Small intestine (tissue), 7 donors: ENCODE measurements around the gene COL5A1. TPM values are rescaled to one million over a fixed set of nuclear protein-coding genes. Genes with fewer than 3 reads are reported as not detected.

ENCODE experiments used
- DNase-seq, 2 donors: peaks; one replicate each; pipeline versions ENCODE4 v3.0.0 to v3.0.0-alpha.2; 2013
- FAIRE-seq: peaks from 2 replicates; lab custom pipeline; 2012; peaks lifted over from hg19 to GRCh38; lab: Jason Lieb, UNC
- H3K27ac ChIP-seq, 3 donors: one replicate each; pipeline ENCODE4 v1.5.1; 2013; ENCODE audit warnings: low read length in 2 of 3, mild to moderate bottlenecking in 2 of 3, control low read depth in 1 of 3, inconsistent platforms in 1 of 3, low read depth in 1 of 3, moderate library complexity in 1 of 3
- H3K27me3 ChIP-seq, 3 donors: one replicate each; pipeline ENCODE4 v1.6.1; 2013; ENCODE audit warnings: low read length in 3 of 3, inconsistent platforms in 1 of 3; ENCODE audit not compliant: control insufficient read depth in 3 of 3, insufficient read depth in 3 of 3
- H3K36me3 ChIP-seq, 3 donors: one replicate each; pipeline ENCODE4 v1.6.1; 2013; ENCODE audit warnings: low read length in 3 of 3, inconsistent platforms in 1 of 3, low read depth in 1 of 3, mild to moderate bottlenecking in 1 of 3, moderate library complexity in 1 of 3; ENCODE audit not compliant: control insufficient read depth in 3 of 3, insufficient read depth in 2 of 3
- H3K4me1 ChIP-seq, 3 donors: one replicate each; pipeline ENCODE4 v1.6.1; 2013; ENCODE audit warnings: low read length in 2 of 3, inconsistent platforms in 1 of 3, low read depth in 1 of 3, mild to moderate bottlenecking in 1 of 3, moderate library complexity in 1 of 3; ENCODE audit not compliant: control insufficient read depth in 3 of 3, insufficient read depth in 2 of 3
- H3K4me3 ChIP-seq, 3 donors: one replicate each; pipeline ENCODE4 v1.5.1; 2013; ENCODE audit warnings: low read length in 3 of 3, control low read depth in 1 of 3, inconsistent platforms in 1 of 3, low read depth in 1 of 3, mild to moderate bottlenecking in 1 of 3, moderate library complexity in 1 of 3
- H3K9me3 ChIP-seq, 2 donors: one replicate each; pipeline ENCODE4 v1.6.1; 2013; ENCODE audit warnings: low read depth in 1 of 2, low read length in 1 of 2; ENCODE audit not compliant: control insufficient read depth in 2 of 2, insufficient read depth in 1 of 2
- WGBS, 3 donors: extraction: QIAGEN DNeasy Blood & Tissue Kit; methylation state at CpG; one replicate each; pipeline ENCODE4 v1.1.7; 2013; 5-methylcytosine and 5-hydroxymethylcytosine counted together
- polyA plus RNA-seq, 4 donors: library from polyadenylated mRNA; stranded (reverse) in 3 of 4; unstranded in 1 of 4; fragments of 200-250 nt in 3 of 4; fragments of 120-200 nt in 1 of 4; gene quantifications; one replicate each; pipeline versions ENCODE4 v1.2.1 to v1.2.3, GENCODE V29; 2013
- donor health status: healthy with polysubstance abuse.
- donor health status: control.
- donor health status: control.
- donor health status: Bipolar disorder and iron deficiency.
- donor health status: healthy.

The COL5A1 gene
- polyA plus RNA-seq, 4 donors = 0.22 to 54.0 (median 5.4) TPM

DNA sequence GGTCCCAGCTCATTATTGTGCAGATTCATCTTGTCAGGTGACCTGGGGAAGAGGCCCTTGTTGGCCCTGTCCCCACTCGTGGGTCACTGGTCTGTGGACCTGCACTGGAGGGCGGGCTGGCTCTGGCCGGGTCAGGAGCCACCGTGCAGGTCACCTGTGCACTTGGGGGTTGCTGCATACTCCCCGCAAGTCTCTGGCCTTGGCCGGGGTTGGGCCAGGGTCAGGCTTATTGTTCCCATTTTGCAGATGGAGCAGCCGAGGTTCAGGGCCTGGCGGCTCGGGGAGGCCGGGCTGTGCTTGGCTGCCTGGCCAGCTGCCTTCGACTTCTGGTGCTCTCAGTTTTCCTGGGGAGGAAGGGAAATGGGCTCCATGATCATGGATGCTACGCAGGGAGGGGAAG, 130.7 kb downstream of the COL5A1 start:
- H3K9me3 ChIP-seq = no peaks in the 10 kb centered on the region
- no peak overlapping the region for H3K4me3 ChIP-seq
- peaks cover 0 to 41% (median 0%) of the 10 kb centered on the region in 3 donors for H3K36me3 ChIP-seq
- no peaks in the 10 kb centered on the region for H3K27me3 ChIP-seq
- peaks cover 0 to 15% (median 0%) of the 10 kb centered on the region in 3 donors for H3K4me1 ChIP-seq
- H3K27ac ChIP-seq = no peak overlapping the region
- 81 to 88% (median 86%) methylated on average over 11 to 12 of the region's 12 CpGs for WGBS, 3 donors
- FAIRE-seq (no peak), DNase-seq (no peak)

DNA sequence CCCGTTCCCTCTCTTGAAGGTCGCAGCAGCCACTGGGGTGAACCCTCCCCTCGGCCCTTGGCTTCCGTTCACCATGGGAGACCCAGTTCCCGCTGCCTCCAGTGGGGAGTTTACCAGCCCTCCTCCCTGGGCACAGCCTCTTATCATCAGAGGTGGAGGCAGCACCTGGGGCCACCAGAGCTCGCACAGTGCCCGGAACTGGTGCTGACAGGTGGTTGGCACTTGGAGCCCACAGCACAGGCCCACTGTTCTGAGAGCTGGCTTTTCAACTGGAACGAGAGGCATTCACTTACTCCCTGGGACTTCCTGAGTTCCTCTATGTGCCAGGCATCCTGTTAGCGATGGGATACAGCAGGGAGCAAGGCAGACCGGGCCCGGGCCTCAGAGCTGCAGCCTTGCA, 132.2 kb downstream of the COL5A1 start:
- WGBS, 3 donors = 84 to 87% (median 87%) methylated on average over 11 of the region's 11 CpGs
- no peaks in the 10 kb centered on the region for H3K27me3 ChIP-seq
- no peak for FAIRE-seq
- H3K27ac ChIP-seq = no peak overlapping the region
- no peak for DNase-seq
- H3K4me1 ChIP-seq = peaks cover 0 to 15% (median 0%) of the 10 kb centered on the region in 3 donors
- H3K4me3 ChIP-seq = no peak overlapping the region
- no peaks in the 10 kb centered on the region for H3K9me3 ChIP-seq
- peaks cover 0 to 35% (median 0%) of the 10 kb centered on the region in 3 donors for H3K36me3 ChIP-seq

DNA sequence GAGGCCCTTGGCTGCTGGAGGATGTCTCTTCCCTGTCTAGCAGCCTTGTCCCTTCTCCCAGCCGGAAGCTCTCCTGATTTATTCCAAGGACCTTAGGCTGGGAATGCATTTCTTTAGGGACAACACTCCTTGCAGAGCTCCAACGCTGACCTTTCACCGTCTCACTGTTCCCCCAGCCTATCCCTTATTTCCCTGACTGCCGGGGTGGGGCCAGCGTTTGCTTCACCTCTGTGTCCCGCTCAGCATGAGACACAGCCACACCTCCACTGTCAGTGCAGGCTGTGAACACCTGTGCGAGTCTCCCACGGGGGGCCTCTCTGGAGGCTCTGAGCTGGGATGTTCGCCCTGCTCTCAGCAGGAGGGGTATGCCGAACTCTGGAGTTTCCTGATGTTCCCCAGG, 132.8 kb downstream of the COL5A1 start:
- no peaks in the 10 kb centered on the region for H3K9me3 ChIP-seq
- H3K4me1 ChIP-seq = peaks cover 0 to 15% (median 0%) of the 10 kb centered on the region in 3 donors
- H3K27ac ChIP-seq = no peak overlapping the region
- WGBS, 3 donors = 30 to 62% (median 47%) methylated on average over 10 of the region's 10 CpGs
- FAIRE-seq (no peak), DNase-seq (peak; percentile 13 to 60)
- no peak overlapping the region for H3K4me3 ChIP-seq
- no peaks in the 10 kb centered on the region for H3K27me3 ChIP-seq
- H3K36me3 ChIP-seq = peaks cover 0 to 38% (median 0%) of the 10 kb centered on the region in 3 donors

DNA sequence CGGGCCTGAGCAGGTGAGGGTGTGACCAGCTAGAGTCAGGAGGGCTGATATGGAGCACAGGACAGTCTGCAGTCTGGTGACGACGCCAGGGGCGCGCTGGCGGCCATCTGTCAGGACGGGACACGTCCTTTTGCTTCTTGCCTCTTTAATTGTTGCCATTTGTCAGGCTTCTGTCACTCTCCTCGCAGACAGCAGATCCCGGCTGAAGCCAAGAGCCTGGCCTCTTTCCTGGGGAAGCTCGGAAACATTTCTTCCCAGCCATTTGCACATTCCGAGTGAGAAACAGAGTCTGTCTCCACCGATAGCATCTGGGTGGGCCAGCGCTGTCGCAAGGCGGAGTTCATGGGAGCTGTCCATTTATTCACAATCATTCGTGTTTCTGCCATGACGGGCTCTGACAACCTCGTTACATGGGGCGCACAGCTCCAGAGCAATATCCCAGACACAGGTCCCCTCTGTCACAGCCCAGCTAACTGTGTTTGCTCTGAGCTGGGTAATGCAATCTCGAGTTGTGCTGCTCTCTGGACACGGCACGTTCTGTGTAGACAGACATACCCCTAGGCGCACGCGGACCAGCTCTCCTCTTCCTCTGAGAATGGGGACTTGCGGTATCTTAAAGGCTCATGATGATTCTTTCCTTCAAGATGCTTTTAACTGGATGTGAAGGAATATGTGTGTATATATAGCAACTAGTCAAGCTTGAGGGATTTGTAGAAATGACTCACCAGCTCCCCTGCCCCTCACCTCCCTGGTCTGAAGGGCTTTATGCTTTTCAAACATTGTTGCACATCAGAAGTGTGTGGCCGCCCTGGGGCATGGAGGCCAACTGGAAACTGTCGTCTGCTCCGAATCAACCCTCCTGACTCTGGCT, 133.7 kb downstream of the COL5A1 start:
- Histone ChIP-seq H3K4me1 (peaks cover 0 to 15% (median 0%) of the 10 kb centered on the region in 3 donors), H3K27me3 (no peaks in the 10 kb centered on the region), H3K9me3 (no peaks in the 10 kb centered on the region), H3K4me3 (no peak overlapping the region), H3K27ac (peak overlapping the region in 1 of 3 donors; percentile 28), H3K36me3 (peaks cover 0 to 36% (median 0%) of the 10 kb centered on the region in 3 donors)
- DNase-seq (no peak), FAIRE-seq (no peak)
- 77 to 79% (median 79%) methylated on average over 30 of the region's 30 CpGs for WGBS, 3 donors

DNA sequence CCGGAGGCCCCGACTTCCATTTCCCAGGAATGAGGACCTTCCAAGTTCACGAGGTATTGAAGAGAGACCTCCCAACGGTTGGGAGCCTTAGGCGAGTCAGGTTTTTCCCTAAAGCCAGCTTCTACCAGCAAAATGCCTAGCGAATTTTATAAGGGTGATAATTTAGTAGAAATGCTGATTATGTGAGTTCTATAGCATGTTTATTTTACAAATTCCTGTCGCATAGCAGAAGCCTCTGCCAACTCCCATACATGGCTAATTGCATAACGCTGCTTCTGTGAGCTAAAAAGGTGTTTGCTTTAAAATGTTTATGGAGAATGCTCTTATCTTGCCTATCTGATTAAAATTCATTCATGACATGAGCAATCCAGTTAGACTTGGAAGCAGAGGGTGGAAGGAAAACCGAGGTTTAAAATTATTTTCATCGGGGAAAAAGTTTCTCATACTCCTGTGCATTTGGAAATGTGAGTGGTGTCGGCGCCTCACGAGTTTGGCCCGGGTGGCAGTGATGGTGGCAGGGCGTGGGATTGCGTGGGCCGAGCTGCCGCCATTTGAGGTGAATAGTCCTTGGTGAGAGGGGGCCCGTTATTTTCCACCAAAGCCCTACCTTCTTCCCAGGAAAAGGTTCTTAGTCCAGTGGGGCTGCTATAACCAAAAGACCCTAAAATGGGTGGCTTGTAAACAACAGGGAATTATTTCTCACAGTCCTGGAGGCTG, 134.6 kb downstream of the COL5A1 start:
- Histone ChIP-seq H3K27ac (peak overlapping the region in 1 of 3 donors; percentile 18), H3K4me3 (no peak overlapping the region), H3K9me3 (no peaks in the 10 kb centered on the region), H3K27me3 (no peaks in the 10 kb centered on the region), H3K36me3 (peaks cover 0 to 44% (median 0%) of the 10 kb centered on the region in 3 donors), H3K4me1 (peaks cover 0 to 15% (median 0%) of the 10 kb centered on the region in 3 donors)
- 69 to 72% (median 70%) methylated on average over 19 of the region's 19 CpGs for WGBS, 3 donors
- DNase-seq (no peak), FAIRE-seq (no peak)

DNA sequence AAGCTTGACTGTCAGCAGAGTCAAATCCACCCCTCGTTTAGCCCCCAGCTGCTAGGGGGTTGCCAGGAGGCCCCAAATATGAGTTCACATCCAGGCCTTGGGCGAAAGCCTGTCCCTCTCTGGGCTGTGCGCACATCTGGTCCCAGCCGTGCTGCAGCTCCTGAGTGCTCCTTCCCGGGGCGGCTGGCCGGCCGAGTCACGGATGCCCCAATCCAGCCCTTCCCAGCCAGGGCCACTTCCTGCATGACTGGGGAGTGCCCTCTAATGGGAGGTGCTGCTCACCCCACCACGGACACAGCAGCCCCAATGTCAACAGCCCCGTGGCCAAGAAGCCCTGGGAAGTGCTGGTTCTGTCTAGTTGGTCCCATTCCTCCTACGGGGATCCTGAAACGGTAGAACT, 135.6 kb downstream of the COL5A1 start:
- no peak for DNase-seq
- peaks cover 0 to 15% (median 0%) of the 10 kb centered on the region in 3 donors for H3K4me1 ChIP-seq
- 72 to 85% (median 74%) methylated on average over 13 of the region's 13 CpGs for WGBS, 3 donors
- H3K9me3 ChIP-seq = no peaks in the 10 kb centered on the region
- H3K27me3 ChIP-seq = no peaks in the 10 kb centered on the region
- no peak overlapping the region for H3K4me3 ChIP-seq
- no peak for FAIRE-seq
- peaks cover 0 to 45% (median 0%) of the 10 kb centered on the region in 3 donors for H3K36me3 ChIP-seq
- H3K27ac ChIP-seq = no peak overlapping the region

DNA sequence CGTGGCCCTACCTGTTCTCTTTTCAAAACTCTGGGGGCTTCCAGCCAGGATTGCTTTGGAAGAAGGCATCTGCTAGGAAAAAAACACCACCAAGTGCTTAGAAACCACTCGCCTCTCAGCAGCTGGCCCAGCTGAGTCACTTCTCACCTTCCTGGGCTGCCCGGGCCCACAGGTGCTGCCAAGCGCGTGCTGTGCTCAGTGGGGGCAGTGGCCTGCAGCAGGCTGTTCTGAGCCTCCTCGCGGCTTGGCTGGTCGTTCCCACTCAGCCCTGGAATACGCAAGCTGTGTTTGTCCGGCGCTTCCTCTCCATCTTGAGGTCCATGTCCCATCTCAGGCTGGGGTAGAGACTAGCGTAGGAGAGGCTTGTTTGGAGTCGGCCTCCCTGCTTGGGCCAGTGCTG, 136.6 kb downstream of the COL5A1 start:
- Histone ChIP-seq H3K9me3 (no peaks in the 10 kb centered on the region), H3K27ac (no peak overlapping the region), H3K36me3 (peaks cover 0 to 39% (median 0%) of the 10 kb centered on the region in 3 donors), H3K4me1 (peaks cover 0 to 15% (median 0%) of the 10 kb centered on the region in 3 donors), H3K4me3 (no peak overlapping the region), H3K27me3 (no peaks in the 10 kb centered on the region)
- WGBS, 3 donors = 69 to 80% (median 74%) methylated on average over 13 of the region's 13 CpGs
- no peak for DNase-seq
- no peak for FAIRE-seq

DNA sequence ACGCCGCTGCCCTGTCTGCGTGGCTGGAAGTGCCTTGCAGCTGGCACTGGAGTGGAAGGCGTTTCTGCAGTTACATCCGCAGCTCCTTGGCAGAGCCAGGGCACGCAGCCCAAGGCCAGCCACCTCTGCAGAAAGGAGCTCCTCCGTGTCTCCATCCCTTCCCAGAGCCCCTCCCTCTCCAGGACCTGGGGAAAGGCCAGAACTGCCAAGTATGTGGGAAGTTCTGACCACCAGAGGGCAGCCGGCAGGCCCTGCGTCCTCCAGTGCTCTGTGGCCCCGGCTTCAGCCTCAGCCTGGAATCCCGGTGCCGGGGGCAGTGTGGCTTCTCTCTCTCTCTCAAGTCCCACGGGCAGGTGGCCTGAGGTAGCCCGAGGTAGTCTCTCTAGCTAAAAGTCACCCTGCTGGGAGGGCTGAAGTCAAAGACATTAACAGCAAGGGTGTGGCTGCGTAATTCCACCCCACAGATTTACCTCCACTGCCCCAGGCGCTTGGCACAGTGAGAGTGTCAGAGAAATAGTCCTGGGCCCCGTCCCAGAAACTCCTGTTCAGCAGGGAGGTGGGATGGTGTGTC, 137.3 kb downstream of the COL5A1 start:
- WGBS, 3 donors = 36 to 56% (median 51%) methylated on average over 17 of the region's 17 CpGs
- H3K27ac ChIP-seq = no peak overlapping the region
- FAIRE-seq = no peak

More for the DNA sequence above, 137.3 kb downstream of the COL5A1 start:
- Histone ChIP-seq H3K27me3 (no peaks in the 10 kb centered on the region), H3K4me1 (peaks cover 0 to 15% (median 0%) of the 10 kb centered on the region in 3 donors), H3K4me3 (no peak overlapping the region), H3K9me3 (no peaks in the 10 kb centered on the region), H3K36me3 (peaks cover 0 to 32% (median 0%) of the 10 kb centered on the region in 3 donors)
- DNase-seq = peak; percentile 31 to 59
